Erythroblast (primary cell): ENCODE data around the gene UBLCP1.

ENCODE experiments used
- GATA1 ChIP-seq: IDR thresholded peaks from 2 replicates; pipeline ENCODE4 v1.6.1; 2011; ENCODE audit warnings: low read depth, mild to moderate bottlenecking, control low read depth, low read length, moderate library complexity
- POLR2A ChIP-seq: IDR thresholded peaks from 2 replicates; pipeline ENCODE4 v1.6.1; 2011; ENCODE audit warnings: mild to moderate bottlenecking, low read length

DNA sequence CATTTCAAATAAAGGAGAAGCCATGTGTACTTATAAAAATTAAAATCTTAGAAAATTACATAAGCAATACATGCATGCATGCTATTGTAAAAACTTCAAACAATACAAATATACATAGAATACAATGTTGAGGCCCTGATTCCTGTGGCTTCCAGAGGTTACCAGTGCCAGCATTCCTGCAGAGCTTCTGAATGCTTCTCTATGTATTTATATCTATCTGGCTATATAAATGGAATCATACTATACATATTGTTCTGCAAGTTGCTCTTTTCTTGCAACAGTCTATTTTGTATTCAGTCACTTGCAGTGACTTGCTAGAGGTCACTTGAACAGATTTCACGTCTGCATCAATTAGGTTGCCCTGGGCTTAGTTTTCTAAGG lies 70.4 kb downstream of the UBLCP1 start:
- TF ChIP-seq POLR2A (no peak), GATA1 (no peak)
